Body of pancreas (tissue), 4 donors: ENCODE data around the gene FLNC.

ENCODE experiments used
- POLR2A ChIP-seq, 3 donors: fragments of 450-650 bp; IDR thresholded peaks; one replicate each; pipeline ENCODE4 v1.6.1; 2016; ENCODE audit warnings: antibody characterized with exemption in 3 of 3, mild to moderate bottlenecking in 2 of 3
- TF ChIP-seq, protein P1 (sequence below), 7 experiments: fragments of 450-650 bp in 4 of 7; fragments of 200-600 bp in 3 of 7; sonication (generic) in 3 of 7; IDR thresholded peaks; one replicate each; pipeline ENCODE4 v1.5.1; 2016 to 2019; ENCODE audit warnings: antibody characterized with exemption in 7 of 7

GRCh38 chr7:128812514-128813168, 17.6 kb upstream of the FLNC start:
- TF ChIP-seq, protein P1, sequence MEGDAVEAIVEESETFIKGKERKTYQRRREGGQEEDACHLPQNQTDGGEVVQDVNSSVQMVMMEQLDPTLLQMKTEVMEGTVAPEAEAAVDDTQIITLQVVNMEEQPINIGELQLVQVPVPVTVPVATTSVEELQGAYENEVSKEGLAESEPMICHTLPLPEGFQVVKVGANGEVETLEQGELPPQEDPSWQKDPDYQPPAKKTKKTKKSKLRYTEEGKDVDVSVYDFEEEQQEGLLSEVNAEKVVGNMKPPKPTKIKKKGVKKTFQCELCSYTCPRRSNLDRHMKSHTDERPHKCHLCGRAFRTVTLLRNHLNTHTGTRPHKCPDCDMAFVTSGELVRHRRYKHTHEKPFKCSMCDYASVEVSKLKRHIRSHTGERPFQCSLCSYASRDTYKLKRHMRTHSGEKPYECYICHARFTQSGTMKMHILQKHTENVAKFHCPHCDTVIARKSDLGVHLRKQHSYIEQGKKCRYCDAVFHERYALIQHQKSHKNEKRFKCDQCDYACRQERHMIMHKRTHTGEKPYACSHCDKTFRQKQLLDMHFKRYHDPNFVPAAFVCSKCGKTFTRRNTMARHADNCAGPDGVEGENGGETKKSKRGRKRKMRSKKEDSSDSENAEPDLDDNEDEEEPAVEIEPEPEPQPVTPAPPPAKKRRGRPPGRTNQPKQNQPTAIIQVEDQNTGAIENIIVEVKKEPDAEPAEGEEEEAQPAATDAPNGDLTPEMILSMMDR (IDR thresholded peaks at IDR 0.05): no peak
- no peak for TF ChIP-seq POLR2A (IDR thresholded peaks at IDR 0.05)
